NCI-H2171 treated with DMSO at 0.1 percent for 48 hours (cell line): ENCODE measurements around the gene FARS2.
A peak's percentile ranks its signal among the peaks of the same experiment; 100 is the strongest.

Experiments
- DNase-seq: peaks from one replicate; lab custom pipeline; 2025; lab: John Stamatoyannopoulos, UW

FARS2 gene

DNA sequence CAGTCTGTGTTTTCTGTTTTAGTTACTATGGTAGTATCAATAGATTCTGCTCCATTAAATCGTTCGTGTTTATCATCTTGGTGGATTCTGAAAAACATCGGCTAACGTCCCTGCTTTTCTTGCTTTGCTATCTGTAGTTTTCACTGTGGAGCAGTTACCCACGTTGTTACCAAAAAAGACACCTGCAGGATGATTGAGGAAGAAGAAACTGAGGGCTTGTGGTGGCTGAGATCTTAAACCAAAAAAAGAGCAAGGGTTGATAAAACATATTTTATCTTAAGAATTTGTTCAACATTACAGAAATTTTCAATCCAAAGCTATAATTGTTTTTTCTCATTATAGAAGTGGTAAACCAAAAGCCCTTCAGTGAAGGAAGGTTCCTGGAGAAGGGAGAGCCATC is 166.3 kb downstream of the FARS2 start:
- DNase-seq: no peak

DNA sequence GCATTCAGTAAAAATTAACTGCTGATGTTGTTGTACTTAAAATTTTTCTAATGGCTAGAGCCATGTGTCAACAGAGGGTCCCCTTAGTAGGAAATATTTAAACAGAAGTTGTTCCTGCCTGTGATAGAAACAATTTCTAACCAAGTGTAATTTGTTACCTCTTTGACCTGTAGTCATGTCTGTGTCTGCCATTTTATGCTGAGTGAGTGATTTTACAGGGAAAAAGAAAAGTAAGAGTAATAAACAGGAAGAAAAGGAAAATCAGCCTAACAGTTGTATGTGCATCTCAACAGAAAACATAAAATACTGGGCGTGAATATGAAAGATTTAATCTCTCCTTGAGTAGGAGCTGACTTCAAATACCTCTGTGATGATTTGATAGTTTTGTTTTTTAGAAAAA is 172.0 kb downstream of the FARS2 start:
- DNase-seq: no peak

DNA sequence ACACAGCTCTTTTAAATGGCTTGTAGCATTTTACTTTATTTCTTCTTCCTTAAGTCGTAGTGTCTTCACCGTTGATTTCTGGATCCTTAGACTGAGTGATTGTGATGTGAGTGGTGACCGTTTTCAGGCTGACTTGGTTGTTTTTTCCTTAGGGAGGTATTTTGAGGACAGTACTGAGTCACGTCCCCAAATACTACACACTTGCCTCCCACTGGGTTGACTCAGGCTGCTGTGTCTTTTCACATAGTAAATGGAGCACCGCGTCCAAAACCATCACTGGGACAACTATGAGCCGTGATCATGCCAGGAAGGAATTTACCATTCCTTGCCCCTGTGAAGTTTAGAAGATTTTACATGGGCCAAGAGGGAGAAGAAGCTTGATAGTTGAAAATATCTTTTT is 174.1 kb downstream of the FARS2 start:
- DNase-seq: no peak

DNA sequence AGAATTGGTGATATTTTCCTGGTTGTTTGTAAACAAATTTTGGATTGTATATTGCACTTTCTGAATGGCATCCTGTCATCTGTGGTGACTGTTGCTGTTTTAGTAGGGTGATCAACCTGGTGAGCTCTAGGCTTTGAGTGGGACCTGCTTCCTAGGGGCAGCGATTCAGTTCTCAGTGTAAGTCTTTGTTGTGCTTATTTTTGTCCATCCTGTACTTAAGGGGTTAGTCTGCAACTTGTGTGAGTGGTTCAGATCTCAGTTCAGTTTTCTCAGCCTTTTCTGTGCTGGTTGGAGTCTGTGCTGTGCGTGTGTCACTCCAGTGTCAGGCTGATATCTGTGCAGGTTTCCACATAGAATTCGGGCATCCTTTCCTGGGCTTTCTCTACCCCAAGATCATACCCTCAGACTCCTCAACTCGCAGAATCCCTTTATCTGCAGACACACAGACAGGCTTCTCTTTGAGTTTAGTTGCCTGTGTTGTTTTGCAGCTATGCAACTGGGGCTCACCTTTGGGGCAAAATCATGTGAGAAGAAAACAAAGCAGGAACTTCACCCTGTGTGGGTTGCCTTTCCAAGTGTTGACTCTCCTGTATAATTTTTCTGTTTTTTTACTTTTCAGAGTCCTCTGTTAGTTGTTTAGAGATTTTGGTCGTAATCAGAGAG is 177.7 kb downstream of the FARS2 start:
- DNase-seq: no peak

DNA sequence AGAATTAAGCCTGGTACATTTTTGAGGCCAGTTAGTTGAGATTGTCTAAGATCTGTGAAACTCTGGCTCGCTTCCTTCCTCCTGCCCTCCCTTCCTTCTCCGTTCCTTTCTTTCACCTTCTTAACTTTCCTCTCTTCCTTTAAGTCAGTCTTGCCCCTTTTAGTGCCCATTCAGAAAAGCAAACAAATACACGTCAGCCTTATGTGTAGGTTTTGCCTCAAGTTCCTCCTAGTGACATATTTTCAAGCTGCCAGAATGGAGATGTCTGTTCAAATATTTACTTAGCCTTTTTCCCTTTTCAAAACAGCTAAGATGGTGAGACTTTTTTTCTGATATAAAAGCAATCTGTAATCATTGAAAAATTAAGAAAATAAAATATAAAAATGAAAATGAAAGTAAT is 178.4 kb downstream of the FARS2 start:
- no peak for DNase-seq

DNA sequence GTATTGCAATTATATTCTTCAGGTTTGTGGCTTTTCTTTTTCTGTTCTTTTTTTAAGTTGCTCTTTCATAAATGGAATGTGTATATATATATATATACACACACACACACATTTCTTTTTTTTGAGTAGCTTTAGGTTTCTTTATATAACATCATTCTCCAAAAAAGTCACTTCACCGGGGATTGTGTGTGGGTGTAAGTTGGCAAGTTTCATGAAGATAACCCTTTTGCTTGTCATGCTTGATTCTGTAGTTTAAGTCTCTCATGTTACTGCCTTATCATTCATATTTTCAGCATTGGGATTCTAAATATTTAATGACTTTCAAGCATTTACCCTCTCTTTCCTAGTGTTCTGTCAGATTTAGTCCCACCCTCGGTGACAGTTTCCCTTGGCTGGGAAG is 181.0 kb downstream of the FARS2 start:
- no peak for DNase-seq

DNA sequence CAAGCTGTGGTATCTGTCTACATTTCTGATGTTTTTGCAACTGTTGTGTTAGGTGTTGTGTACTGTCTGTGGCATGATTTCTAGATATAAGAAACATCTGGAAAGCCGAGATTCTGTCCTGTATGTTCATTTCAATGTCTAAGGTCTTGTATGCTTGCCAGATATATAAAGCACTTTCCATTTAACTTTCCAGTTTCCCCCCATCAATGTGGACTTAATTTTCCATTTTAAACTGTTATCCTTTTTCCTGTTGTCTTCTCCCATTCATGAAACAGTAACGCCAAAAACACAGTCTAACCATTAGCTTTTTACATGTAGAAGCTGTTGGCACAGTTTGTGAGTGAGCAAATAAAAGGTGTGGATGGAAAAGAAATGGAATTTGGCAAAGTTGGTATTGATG is 181.6 kb downstream of the FARS2 start:
- no peak for DNase-seq

DNA sequence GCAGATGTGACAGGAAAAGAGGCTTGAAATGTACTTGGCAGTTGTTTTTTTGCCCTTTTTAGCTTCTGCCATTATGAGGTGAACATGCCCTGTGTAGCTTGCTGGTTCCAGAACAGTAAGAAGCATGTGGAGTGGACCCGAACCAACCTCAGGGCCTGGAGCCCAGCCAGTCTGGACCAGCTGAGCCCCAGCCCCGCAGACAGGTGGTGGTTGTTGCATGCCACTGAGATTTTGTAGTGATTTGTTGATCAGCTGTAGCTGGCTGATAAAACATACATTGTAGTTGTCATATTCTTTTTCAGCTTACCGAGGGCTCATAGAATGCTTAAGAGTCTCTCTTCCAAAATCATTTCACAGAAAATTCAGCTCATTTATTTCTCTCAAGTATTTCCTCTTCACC is 182.2 kb downstream of the FARS2 start:
- no peak for DNase-seq

DNA sequence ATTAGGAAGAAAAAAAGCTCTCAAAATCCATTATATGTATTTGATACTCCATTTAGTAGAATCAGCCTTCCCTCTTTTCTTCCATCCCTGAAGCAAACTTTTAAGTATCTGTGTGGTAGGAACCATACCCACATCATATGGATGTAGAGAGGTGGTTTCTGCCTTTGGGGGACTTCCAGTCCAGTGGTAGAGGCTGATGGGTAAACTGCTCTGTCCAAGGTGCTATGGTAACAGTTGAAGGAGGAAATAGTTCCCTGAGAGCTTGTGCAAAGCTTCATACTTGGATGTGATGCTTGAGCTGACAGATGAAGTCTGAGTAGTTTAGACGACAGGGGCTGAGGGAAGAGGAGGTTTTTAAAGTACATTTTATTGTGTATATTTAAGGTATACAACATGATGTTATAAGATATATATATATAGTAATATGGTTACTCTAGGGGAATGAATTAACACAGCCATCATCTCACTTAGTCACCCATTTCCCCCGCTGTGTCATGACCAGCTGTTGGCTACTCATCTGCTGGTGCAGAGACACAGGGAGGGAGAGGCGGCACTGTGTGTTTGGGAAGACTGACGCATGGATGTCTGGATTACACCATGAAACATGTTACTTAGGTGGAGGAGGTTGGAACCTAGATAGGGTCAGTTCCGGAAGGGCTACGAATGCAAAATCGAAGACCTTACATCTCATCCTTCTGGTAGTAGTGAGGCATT is 185.2 kb downstream of the FARS2 start:
- DNase-seq: no peak

DNA sequence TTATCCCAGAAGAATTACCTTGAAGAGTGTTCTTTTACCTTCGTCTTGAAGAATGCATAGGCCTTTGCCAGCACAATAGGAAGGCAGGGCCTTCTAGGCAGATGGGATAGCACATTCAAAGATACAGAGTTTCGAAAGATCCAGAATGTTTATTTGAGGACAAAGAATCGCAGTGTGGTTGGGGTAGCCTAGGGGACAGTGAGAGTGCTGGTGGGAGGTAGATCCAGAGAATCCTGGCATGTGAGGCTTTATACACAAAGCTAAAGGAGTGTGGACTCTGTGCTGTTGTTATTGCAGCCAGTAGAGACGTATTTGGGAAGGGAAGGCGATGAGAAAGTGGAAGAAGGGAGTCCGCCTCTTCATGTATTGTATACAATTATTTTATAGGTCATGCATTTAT is 186.6 kb downstream of the FARS2 start:
- no peak for DNase-seq

DNA sequence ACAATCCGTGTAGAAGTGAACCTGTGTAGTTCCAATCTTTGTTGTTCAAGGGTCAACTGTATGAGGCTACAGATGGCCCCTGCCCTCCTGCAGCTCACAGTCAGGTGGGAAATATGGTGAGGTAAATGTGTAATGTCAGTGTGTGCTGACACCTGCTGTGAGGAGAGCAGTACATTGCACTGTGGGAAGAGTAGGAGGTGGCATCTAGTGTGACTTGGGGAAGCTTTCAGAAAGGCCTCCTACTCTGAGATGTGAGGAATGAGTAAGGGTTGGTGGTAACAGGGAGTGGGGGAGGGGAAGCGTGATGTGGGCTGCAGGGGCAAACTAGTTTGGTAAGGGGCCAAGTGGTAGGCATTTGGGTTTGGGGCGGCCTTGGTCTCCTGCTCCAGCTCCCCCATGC is 188.8 kb downstream of the FARS2 start:
- DNase-seq: no peak

DNA sequence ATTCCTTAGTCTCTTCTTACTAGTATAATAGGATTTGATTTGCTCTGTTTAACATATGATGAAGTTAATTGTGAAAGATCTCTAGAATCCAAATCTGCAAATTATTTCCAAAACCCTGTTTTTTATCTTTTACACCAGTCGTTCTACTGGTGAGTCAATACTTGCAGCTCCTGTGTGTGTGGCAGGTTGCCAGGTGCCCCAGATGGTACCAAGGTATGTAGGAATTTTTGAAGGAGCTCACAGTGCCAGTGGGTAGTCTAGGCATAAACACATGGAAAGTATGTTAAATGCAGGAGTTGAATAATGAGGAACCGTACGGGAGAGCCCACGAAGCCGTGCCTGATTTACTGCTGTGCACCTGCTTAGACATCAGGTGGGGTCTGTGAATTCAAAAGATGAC is 192.2 kb downstream of the FARS2 start:
- peak; percentile 79 for DNase-seq

DNA sequence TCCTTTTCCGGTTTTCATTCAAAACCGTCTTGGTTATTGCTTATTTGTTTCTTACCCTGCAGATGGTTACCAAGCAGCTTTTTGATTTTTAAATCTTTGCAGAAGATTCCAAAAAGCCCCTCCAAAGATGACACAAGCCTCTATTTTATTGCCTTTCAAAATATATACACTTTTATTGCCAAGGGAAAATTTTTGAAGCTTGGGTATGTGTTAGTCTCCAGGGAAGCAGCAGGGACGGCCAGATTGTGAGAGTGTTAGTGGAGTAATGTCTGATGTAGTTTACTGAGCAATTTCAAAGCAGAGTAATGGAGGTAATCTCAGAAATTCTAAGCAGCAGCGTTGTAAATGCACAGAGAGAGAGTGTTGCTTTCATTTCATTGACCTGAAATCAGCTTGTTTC is 193.8 kb downstream of the FARS2 start:
- no peak for DNase-seq

DNA sequence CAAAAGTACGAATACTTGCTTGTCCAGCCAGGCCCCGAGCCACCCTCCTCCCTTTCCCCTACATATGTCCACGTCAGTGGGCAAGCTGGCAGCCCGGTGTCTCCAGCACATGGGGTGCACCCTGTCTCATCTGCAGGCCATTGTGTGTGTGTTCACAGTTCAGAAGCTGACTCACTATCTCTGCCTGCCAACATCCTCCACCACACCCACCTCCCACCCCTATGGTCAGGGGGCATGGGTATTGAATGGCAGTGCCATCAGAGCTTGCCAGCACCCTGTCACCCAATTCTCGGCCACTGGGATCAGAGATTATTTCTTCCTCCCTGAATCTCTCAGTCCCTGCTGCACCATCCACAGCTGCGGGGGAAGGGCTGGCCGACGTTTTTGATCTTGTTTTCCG is 195.7 kb downstream of the FARS2 start:
- no peak for DNase-seq

DNA sequence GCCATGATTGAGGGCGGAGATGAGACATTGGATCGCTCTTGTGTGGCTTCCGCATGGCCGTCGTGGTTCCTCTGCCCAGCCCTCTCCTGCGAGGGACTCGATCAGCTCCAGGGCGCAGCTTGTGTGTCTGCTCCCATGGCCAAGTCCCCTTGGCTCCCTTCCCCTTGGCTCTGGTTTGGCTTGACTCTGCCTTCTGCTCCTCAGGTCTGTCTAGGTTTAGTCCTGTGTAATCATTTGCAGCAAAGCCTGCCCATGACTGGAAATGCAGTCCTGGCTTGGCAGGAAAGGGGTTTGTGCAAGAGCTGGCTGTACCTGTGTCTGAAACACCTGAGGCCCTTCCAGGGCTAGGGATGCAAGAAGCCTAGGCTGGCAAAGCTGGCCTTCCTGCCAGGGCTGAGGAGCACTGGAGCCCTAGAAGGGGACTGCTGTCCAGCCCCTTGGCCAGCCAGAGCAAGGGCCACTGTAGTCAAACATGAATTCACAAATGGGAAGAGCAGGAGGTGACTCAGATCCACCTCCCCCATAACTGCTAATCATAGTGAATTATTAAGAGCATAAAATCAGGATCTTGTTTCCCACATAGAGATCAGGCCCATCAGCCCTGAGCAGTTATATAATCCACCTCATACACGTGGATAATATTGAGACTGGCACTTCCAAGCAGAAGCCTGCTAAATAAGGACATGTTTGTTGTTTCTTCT is 196.8 kb downstream of the FARS2 start:
- no peak for DNase-seq

DNA sequence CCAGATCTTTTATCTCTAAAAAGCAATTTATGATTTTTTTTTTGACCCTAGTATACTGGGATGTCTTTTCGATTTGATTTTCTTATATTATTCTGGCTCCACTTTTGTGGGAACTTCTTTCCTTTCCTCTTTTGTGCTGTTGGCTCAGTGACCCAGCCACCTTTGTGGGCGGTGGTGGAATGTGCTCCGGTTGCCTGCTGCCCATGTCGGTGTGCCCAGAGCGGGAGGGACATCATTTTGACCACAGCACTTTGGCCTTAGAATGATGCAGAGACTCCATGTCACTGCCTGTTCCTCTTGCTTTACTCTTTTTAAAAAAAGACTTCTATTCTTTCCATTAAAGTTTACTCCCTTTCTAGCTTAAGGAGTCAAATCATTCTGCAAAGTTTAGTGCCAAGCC is 198.0 kb downstream of the FARS2 start:
- DNase-seq: no peak

DNA sequence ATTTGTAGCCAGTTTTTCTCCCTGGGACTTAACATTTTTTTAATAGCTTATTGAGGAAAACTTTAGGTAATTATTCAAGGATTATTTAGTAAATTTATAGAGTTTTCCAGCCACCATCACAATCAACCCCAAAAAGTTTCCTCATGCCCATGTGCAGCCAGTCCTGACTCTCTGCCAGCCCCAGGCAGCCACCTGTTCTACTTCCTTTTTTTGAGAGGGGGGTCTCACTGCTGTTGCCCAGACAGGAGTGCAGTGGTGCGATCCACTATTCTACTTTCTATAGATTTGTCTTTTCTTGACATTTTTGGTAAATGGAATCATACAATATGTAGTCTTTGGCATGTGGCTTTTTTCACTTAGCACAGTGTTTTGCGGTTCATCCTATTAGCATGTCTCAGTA is 200.1 kb downstream of the FARS2 start:
- no peak for DNase-seq

DNA sequence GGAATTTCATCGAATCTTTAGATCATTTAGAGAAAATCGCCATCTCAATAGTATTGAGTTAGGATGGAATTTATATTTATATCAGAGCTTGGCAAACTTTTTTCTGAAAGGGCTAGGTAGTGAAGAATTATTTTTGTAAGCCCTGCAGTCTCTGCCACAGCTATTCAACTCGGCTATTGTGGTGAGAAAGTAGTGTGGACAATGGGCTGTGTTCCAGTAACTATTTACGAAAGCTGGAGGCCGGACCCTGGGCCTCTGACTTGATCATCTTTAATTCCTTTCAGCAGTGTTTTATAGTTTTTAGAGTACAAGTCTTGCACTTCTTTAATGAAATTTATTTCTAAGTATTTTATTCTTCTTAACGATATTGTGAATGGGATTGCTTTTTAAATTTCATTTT is 201.5 kb downstream of the FARS2 start:
- no peak for DNase-seq

DNA sequence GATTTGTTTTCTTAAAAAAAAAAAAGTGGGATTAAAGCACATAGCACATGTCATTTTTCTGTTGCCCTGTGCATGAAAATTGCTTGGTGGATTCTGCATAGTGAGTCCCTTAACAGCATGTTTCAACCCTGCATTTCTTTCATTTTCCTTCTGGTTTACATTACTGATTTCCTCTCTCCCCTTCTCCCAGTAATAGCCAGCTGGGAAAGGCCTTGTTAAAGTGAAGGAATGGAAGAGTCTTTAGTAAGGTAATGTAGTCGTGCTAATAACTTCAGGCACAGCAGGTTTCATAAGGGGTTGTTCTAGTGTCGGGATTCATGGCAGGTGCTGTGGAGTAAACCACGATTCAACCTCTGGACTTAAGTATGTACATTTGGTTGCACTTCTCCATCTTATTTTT is 202.4 kb downstream of the FARS2 start:
- no peak for DNase-seq

DNA sequence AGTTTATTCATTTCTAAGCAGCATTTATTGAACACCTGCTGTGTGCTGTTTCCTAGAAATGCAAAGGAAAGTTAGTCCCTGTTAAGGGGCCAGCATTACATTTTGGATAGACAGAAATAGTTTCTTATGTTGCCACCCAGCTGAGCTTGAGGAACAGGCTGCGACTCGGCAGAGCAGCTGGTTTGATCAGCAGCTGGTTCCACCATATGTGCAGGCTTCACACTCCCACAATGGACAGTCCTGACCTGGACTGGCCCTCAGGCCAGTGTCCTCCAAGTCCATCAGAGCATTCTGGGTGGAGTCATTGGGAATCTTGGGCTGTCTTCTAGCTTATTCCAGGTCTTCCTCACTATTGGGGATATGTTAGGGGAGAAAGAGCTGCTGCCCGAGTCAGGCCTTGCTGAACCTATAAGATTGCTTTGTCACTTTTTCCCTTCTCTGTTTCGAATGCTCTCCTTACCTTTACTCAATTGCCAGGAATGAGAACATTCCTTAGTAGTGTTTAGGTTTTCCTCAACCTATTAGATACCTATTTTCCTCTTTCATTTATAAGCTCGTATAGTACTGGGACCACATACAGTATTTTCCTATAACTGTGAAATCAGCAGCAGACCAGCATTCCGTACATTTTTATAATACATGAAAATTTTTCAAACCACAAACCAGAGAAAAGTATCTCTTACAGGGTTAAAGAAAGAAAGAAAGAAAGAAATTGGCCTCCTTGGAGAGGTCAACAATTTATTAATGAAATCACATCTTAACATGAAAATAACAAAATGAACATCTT is 203.0 kb downstream of the FARS2 start:
- DNase-seq: no peak

DNA sequence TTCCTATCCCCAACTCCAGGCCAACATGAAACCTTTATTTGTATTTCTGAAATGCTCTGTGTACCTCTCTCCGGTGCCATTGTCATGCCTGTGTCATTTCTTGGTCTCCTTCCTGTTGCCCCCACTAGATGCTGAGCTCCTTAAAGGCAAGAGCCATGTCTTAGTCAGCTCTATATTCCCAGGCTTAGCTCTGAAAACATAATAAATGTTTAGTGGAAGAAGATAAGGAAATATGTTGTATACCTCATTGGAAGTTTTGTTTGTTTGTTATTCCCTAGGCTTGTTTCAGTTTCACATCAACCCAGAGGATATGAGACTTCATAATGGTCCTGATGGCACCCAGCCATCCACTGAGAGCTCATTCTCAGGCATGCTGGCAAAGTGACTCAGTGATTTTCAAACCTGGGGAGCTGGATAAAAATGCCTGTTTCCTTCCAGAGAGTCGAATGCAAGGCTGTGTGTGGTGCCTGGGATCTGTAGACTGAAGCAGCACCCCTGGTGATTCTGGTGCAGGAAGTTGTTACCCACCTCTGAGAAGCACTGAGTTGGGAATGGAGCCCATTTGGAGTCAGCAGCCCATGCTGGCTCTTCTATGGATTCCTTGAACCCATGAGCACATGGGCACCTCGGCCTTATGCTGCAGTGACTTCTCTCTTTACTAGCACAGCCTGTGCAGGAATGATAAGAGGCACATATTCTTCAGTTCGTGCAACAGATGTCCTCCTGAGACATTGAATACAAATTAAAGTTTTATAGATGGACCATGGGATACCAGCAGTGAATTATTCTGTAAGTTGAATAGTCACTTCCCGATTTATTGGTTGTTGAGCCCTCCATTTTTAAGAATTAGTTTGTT is 205.2 kb downstream of the FARS2 start:
- DNase-seq: no peak

DNA sequence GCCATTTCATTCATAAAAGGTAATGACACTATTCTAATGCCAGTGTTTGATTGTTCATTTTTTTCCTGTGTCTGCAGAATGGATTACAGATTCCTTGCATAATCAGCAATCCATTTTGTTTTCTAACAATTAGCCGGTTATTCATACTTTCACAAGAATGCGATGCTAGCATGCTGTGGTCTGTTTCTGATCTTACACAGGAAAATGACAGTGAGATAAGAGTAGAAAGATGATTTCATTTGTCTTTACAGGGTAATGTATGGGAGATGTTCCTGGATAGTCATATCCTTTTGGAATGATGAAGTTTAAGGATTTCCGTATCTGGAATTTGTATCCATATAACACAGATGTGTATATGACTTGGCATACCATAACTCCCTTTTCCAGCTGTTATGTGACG is 207.3 kb downstream of the FARS2 start:
- no peak for DNase-seq
